H1 (cell line): Measurements from ENCODE around the gene GMEB1. TPM values are rescaled to one million over a fixed set of nuclear protein-coding genes. Genes with fewer than 3 reads are reported as not detected.

ENCODE experiments used
- CTCF ChIA-PET: fragments of 300-600 bp; sonication (Branson Sonifier 250); formaldehyde crosslinking; loops from one replicate; lab custom pipeline; 2021; ENCODE audit not compliant: partially characterized antibody; lab: Charles Lee
- POLR2A ChIA-PET: fragments of 300-600 bp; sonication (Branson Sonifier 250); formaldehyde crosslinking; loops from one replicate; lab custom pipeline; 2021; ENCODE audit warnings: inconsistent platforms; ENCODE audit not compliant: partially characterized antibody; lab: Charles Lee
- DNase-seq, 2 experiments: peaks; one replicate each; pipeline versions ENCODE4 v3.0.0 to v3.0.0-alpha.2; 2010 to 2022; ENCODE audit warnings: low spot score in 2 of 2, low read depth in 1 of 2, mixed read lengths in 1 of 2
- FAIRE-seq: peaks from 2 replicates; lab custom pipeline; 2011; peaks lifted over from hg19 to GRCh38; lab: Jason Lieb, UNC
- H2AFZ ChIP-seq: 2 replicates; pipeline ENCODE4 v1.8.1; 2012; ENCODE audit warnings: low read length, inconsistent platforms
- H2AK5ac ChIP-seq: 2 replicates; pipeline ENCODE4 v1.6.1; 2013; ENCODE audit warnings: low read depth, low read length
- H2BK120ac ChIP-seq: replicated peaks from 2 replicates; pipeline ENCODE3; 2013; ENCODE audit warnings: low read depth, low read length, inconsistent platforms
- H2BK12ac ChIP-seq: 2 replicates; pipeline ENCODE4 v1.6.1; 2013; ENCODE audit warnings: low read depth, low read length
- H2BK15ac ChIP-seq: 2 replicates; pipeline ENCODE4 v1.6.1; 2013; ENCODE audit warnings: low read length
- H2BK20ac ChIP-seq: 2 replicates; pipeline ENCODE4 v1.6.1; 2013; ENCODE audit warnings: low read length
- H2BK5ac ChIP-seq: 2 replicates; pipeline ENCODE4 v1.6.1; 2013; ENCODE audit warnings: low read depth, low read length
- H3K14ac ChIP-seq: 2 replicates; pipeline ENCODE4 v1.6.1; 2013; ENCODE audit warnings: inconsistent platforms; ENCODE audit not compliant: insufficient read length
- H3K18ac ChIP-seq: 2 replicates; pipeline ENCODE4 v1.6.1; 2013; ENCODE audit warnings: low read length; ENCODE audit errors: extremely low read depth
- H3K23ac ChIP-seq: 2 replicates; pipeline ENCODE4 v1.6.1; 2013; ENCODE audit warnings: inconsistent platforms; ENCODE audit not compliant: insufficient read length
- H3K23me2 ChIP-seq: 2 replicates; pipeline ENCODE4 v1.6.1; 2013; ENCODE audit warnings: low read depth, low read length
- H3K27ac ChIP-seq: 2 replicates; pipeline ENCODE4 v1.6.1; 2011; ENCODE audit warnings: low read depth, low read length, inconsistent platforms
- H3K27me3 ChIP-seq, 4 experiments: replicated peaks in 1 of 4; 1 replicate in 1 of 4; 2 replicates in 3 of 4; pipeline versions ENCODE4 v1.6.1 to v1.8.1; 2011 to 2013; ENCODE audit warnings: low read length in 3 of 4, mild to moderate bottlenecking in 3 of 4, inconsistent platforms in 2 of 4, mixed read lengths in 2 of 4, moderate library complexity in 1 of 4; ENCODE audit not compliant: control insufficient read depth in 3 of 4, insufficient read depth in 3 of 4; ENCODE audit errors: extremely low read depth in 1 of 4
- H3K36me3 ChIP-seq, 4 experiments: 2 replicates each; pipeline versions ENCODE4 v1.6.1 to v1.8.1; 2011 to 2013; ENCODE audit warnings: mild to moderate bottlenecking in 4 of 4, low read length in 3 of 4, moderate library complexity in 2 of 4, control low read depth in 1 of 4, inconsistent platforms in 1 of 4; ENCODE audit not compliant: insufficient read depth in 4 of 4, control insufficient read depth in 2 of 4
- H3K4ac ChIP-seq: replicated peaks from 2 replicates; pipeline ENCODE3; 2013; ENCODE audit warnings: low read length, low read depth, mixed read lengths, inconsistent platforms; ENCODE audit not compliant: insufficient read length
- H3K4me1 ChIP-seq, 4 experiments: replicated peaks in 1 of 4; 1 replicate in 1 of 4; 2 replicates in 3 of 4; pipeline versions ENCODE4 v1.6.1 to v1.8.1; 2011 to 2013; ENCODE audit warnings: low read length in 3 of 4, inconsistent platforms in 2 of 4, mixed read lengths in 1 of 4; ENCODE audit not compliant: insufficient read depth in 4 of 4, control insufficient read depth in 3 of 4
- H3K4me2 ChIP-seq, 2 experiments: 2 replicates each; pipeline versions ENCODE4 v1.6.1 to v1.8.1; 2011 to 2013; ENCODE audit warnings: low read depth in 2 of 2, low read length in 2 of 2, control low read depth in 1 of 2, inconsistent platforms in 1 of 2, mild to moderate bottlenecking in 1 of 2; ENCODE audit not compliant: insufficient read depth in 1 of 2
- H3K4me3 ChIP-seq, 4 experiments: fragments of 200-600, 300-600 bp in 1 of 4; sonication (generic), shearing (Covaris generic), sonication (Bioruptor Twin) in 1 of 4; 2 replicates each; pipeline versions ENCODE4 v1.5.1 to v1.8.1; 2011 to 2016; ENCODE audit warnings: low read length in 4 of 4, low read depth in 3 of 4, control low read depth in 2 of 4, inconsistent platforms in 2 of 4, mild to moderate bottlenecking in 2 of 4, mixed read lengths in 1 of 4, moderate library complexity in 1 of 4; ENCODE audit not compliant: insufficient read depth in 2 of 4; ENCODE audit errors: extremely low read depth in 1 of 4
- H3K56ac ChIP-seq: replicated peaks from 2 replicates; pipeline ENCODE3; 2013; ENCODE audit warnings: low read depth, mild to moderate bottlenecking, mixed read lengths, low read length, inconsistent platforms; ENCODE audit not compliant: insufficient read length
- H3K79me1 ChIP-seq: 2 replicates; pipeline ENCODE4 v1.6.1; 2013; ENCODE audit warnings: low read depth, low read length, control low read depth
- H3K79me2 ChIP-seq, 2 experiments: 2 replicates each; pipeline versions ENCODE4 v1.6.1 to v1.8.1; 2012 to 2013; ENCODE audit warnings: low read length in 2 of 2, mild to moderate bottlenecking in 2 of 2, inconsistent platforms in 1 of 2; ENCODE audit not compliant: insufficient read depth in 2 of 2, control insufficient read depth in 1 of 2
- H3K9ac ChIP-seq, 4 experiments: replicated peaks in 1 of 4; 1 replicate in 1 of 4; 2 replicates in 3 of 4; pipeline versions ENCODE4 v1.6.1 to v1.8.1; 2011 to 2013; ENCODE audit warnings: low read depth in 3 of 4, low read length in 3 of 4, control low read depth in 2 of 4, mild to moderate bottlenecking in 2 of 4, moderate library complexity in 2 of 4, inconsistent platforms in 1 of 4; ENCODE audit errors: extremely low read depth in 1 of 4
- H3K9me3 ChIP-seq, 2 experiments: 2 replicates each; pipeline versions ENCODE4 v1.6.1 to v1.8.1; 2012 to 2013; ENCODE audit warnings: mild to moderate bottlenecking in 2 of 2, moderate library complexity in 2 of 2, control low read depth in 1 of 2, inconsistent platforms in 1 of 2, low read depth in 1 of 2, low read length in 1 of 2, mixed read lengths in 1 of 2; ENCODE audit not compliant: insufficient read depth in 2 of 2
- H4K20me1 ChIP-seq, 2 experiments: replicated peaks in 1 of 2; 2 replicates each; pipeline versions ENCODE3 to v1.8.1; 2011 to 2013; ENCODE audit warnings: inconsistent platforms in 2 of 2, low read length in 2 of 2, mild to moderate bottlenecking in 1 of 2; ENCODE audit not compliant: insufficient read depth in 2 of 2, control insufficient read depth in 1 of 2
- H4K5ac ChIP-seq: 2 replicates; pipeline ENCODE4 v1.6.1; 2013; ENCODE audit warnings: low read length, low read depth, mixed read lengths, inconsistent platforms; ENCODE audit not compliant: insufficient read length
- H4K8ac ChIP-seq: 2 replicates; pipeline ENCODE4 v1.8.0; 2013; ENCODE audit warnings: mild to moderate bottlenecking, moderate library complexity, low read length, inconsistent platforms; ENCODE audit not compliant: insufficient read depth; ENCODE audit errors: extremely low read depth
- H4K91ac ChIP-seq: replicated peaks from 2 replicates; pipeline ENCODE3; 2013; ENCODE audit warnings: low read length, mixed read lengths, inconsistent platforms; ENCODE audit not compliant: insufficient read length
- CTCF ChIP-seq, 3 experiments: IDR thresholded peaks; 1 replicate in 2 of 3; 2 replicates in 1 of 3; pipeline versions ENCODE4 v1.5.1 to v1.6.1; 2011; ENCODE audit warnings: low read length in 3 of 3, mild to moderate bottlenecking in 3 of 3, inconsistent platforms in 2 of 3, low read depth in 1 of 3, moderate library complexity in 1 of 3; ENCODE audit not compliant: insufficient read depth in 1 of 3; ENCODE audit errors: control extremely low read depth in 1 of 3
- POLR2AphosphoS5 ChIP-seq: IDR thresholded peaks from 2 replicates; pipeline ENCODE4 v1.6.1; 2011; ENCODE audit warnings: low read depth, low read length
- RAD21 ChIP-seq, 2 experiments: IDR thresholded peaks in 1 of 2; conservative IDR thresholded peaks in 1 of 2; 2 replicates each; pipeline ENCODE4 v1.6.1; 2011; ENCODE audit warnings: low read depth in 2 of 2, low read length in 2 of 2, improper control_type of control experiment in 1 of 2, inconsistent platforms in 1 of 2, mild to moderate bottlenecking in 1 of 2, moderate library complexity in 1 of 2
- SUZ12 ChIP-seq: fragments of 200-600 bp; sonication (generic); IDR thresholded peaks from 2 replicates; pipeline ENCODE4 v1.6.1; 2012; ENCODE audit warnings: mild to moderate bottlenecking, inconsistent platforms, low read length, moderate library complexity, mixed read lengths
- TAF1 ChIP-seq: IDR thresholded peaks from 2 replicates; pipeline ENCODE4 v1.6.1; 2011; ENCODE audit warnings: mild to moderate bottlenecking, low read depth, low read length
- TEAD4 ChIP-seq: IDR thresholded peaks from 2 replicates; pipeline ENCODE4 v1.6.1; 2012; ENCODE audit warnings: low read depth, low read length, inconsistent platforms, mixed read lengths
- WGBS, 2 experiments: shearing (Covaris generic) in 1 of 2; methylation state at CpG; one replicate each; pipeline versions ENCODE4 v1.1.6 to v1.1.7; 2013 to 2015; ENCODE audit warnings: low lambda C conversion rate in 2 of 2, mixed read lengths in 2 of 2, inconsistent platforms in 1 of 2, low coverage in 1 of 2, missing lambda C conversion rate in 1 of 2; ENCODE audit not compliant: insufficient replicate concordance in 2 of 2, insufficient coverage in 1 of 2, insufficient read length in 1 of 2; ENCODE audit errors: extremely low coverage in 1 of 2, missing lambda C conversion rate in 1 of 2; 5-methylcytosine and 5-hydroxymethylcytosine counted together
- polyA plus RNA-seq, 7 experiments: library from polyadenylated mRNA; depleted of rRNA in 3 of 7; stranded (reverse) in 5 of 7; unstranded in 2 of 7; fragments of >200 nt in 5 of 7; fragments of 200-250 nt in 2 of 7; gene quantifications; 1 replicate in 5 of 7; 2 replicates in 1 of 7; 4 replicates in 1 of 7; pipeline versions ENCODE4 v1.2.1 to v1.2.3, GENCODE V29; 2011 to 2013; ENCODE audit warnings: missing spikeins in 2 of 7, mixed read lengths in 2 of 7
- total RNA-seq: library from RNA; stranded (reverse); fragmentation: NEBNext Ultra II Directional; extraction: Animal tissue kit (Norgen Biotek cat#: 25700); gene quantifications from 2 replicates; pipeline ENCODE4 v1.2.1, GENCODE V29; 2021

GMEB1 gene
- total and polyA plus RNA-seq, 2 of the 8 experiments (the other 6 are each of a cell fraction or from before 2014, with no cell fraction given), result 13.3 to 26.2 TPM

DNA sequence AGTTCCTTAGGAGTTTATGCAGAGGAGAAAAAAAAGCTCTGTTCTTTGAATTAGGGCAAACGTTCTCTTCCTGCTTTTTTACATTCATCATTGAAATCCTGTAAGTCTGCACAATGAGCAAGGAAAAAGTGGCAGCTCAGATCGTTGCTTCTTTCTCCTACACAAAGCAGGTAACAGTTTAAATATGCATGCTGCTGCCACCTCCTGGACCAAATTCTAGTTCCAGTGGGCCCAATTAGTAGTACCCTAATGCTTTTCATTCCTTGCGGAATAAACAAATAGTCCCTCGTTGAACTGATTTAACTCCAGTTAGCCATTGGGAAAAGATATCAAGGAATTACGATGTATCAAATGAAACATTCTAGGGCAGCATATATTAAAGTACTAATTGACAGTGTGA, 88.3 kb downstream of the GMEB1 start:
- CTCF ChIA-PET, result interaction anchor here (0.7 to 2.1 kb wide), 7 partner anchors 10 to 398 kb away, joined by 3 to 9 read pairs (median 3); partner anchors contain the start of gene YTHDF2
- no peak overlapping the region for H4K8ac ChIP-seq
- no peak overlapping the region for H3K23ac ChIP-seq
- H2BK12ac ChIP-seq, result no peak overlapping the region
- H3K4ac ChIP-seq, result no peak overlapping the region
- no peak overlapping the region for H2BK20ac ChIP-seq
- peaks cover 0 to 46% (median under 1%) of the 10 kb centered on the region in 4 experiments; a peak in 4 of 8 replicates for H3K36me3 ChIP-seq
- H3K56ac ChIP-seq, result no peak overlapping the region
- H3K23me2 ChIP-seq, result no peaks in the 10 kb centered on the region
- no peak overlapping the region for H2BK15ac ChIP-seq
- 81% methylated on average over 5 of the region's 5 CpGs; no CpG with 5 or more reads in 1 of the 2 experiments for WGBS, 2 experiments
- no peaks in the 10 kb centered on the region for H3K9me3 ChIP-seq
- DNase-seq, result no peak
- H3K9ac ChIP-seq, result no peak overlapping the region
- H3K14ac ChIP-seq, result no peak overlapping the region
- TF ChIP-seq POLR2AphosphoS5 (peak; percentile 16; the same call in 1 of the 2 replicates), SUZ12 (no peak), RAD21 (IDR thresholded peaks at IDR 0.05 in 1 of 2, conservative IDR thresholded peaks at IDR 0.05 in 1 of 2; ENCODE audit: low read depth in 2 of 2, low read length in 2 of 2) (peak in 1 of 2 experiments; percentile 37; a peak in 2 of 4 replicates), TAF1 (no peak), CTCF (IDR thresholded peaks at IDR 0.05; ENCODE audit: control extremely low read depth in 1 of 3, insufficient read depth in 1 of 3, low read depth in 1 of 3, low read length in 3 of 3) (peak in 2 of 3 experiments; percentile 15 to 51; a peak in 2 of 4 replicates), TEAD4 (no peak)
- no peak overlapping the region for H2AK5ac ChIP-seq
- no peaks in the 10 kb centered on the region for H3K27me3 ChIP-seq
- H4K5ac ChIP-seq, result no peak overlapping the region
- H3K18ac ChIP-seq, result no peak overlapping the region
- no peak overlapping the region for H3K27ac ChIP-seq
- POLR2A ChIA-PET, result interaction anchor here (0.9 to 18.9 kb wide), 11 partner anchors 8 to 175 kb away, joined by 3 to 369 read pairs (median 6); partner anchors contain the start of genes TAF12 and YTHDF2
- H2BK120ac ChIP-seq, result no peak overlapping the region
- peaks cover 0 to 9% (median 1%) of the 10 kb centered on the region in 4 experiments; a peak in 2 of 7 replicates for H3K4me1 ChIP-seq
- H3K79me2 ChIP-seq, result peaks cover 61 to 100% of the 10 kb centered on the region in 2 experiments
- peaks cover 5% of the 10 kb centered on the region; the same call in 1 of the 2 replicates for H3K79me1 ChIP-seq
- no peak overlapping the region for H3K4me3 ChIP-seq
- no peak overlapping the region for H4K91ac ChIP-seq
- H4K20me1 ChIP-seq, result peaks cover 33 to 42% of the 10 kb centered on the region in 2 experiments
- H2BK5ac ChIP-seq, result no peak overlapping the region
- no peak overlapping the region for H3K4me2 ChIP-seq
- FAIRE-seq, result no peak
- H2AFZ ChIP-seq, result no peak overlapping the region
